HG02938 (cell line): ENCODE results near the gene BCAS4.

ENCODE experiments used
- ATAC-seq: cut with Tn5 transposase; IDR thresholded peaks from one replicate; pipeline ENCODE4 v1.9.1; 2021; ENCODE audit warnings: mild to moderate bottlenecking, moderate library complexity; ENCODE audit not compliant: unreplicated experiment

The BCAS4 gene

DNA sequence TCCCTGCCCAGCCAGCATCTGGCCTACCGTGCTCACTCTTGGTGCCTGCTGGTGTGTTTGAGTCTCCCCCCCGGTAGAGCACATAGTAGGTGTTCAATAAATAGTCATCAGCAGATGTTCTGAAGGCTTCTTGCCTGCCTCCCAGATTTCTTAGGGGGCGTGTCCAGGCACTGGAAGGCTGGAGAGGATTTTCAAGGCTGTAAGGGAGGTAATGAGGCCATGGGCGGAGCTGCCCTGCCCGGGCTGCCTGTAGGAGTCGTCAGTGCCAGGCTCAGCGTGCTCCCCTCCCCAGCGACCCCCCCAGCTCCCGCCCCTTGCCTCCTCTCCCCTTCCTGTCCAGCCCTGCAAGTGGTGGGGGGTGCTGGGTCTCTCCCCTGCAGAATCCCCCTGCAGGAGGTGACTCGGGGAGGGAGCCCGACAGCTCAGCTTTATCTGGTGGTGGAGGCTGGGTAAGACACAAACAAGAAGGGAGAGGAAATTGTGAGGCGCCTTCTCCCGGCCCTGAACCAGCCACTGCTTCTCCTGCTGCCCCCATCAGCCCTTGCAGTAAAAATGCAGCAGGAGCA, 55.9 kb downstream of the BCAS4 start:
- ATAC-seq, result no peak

DNA sequence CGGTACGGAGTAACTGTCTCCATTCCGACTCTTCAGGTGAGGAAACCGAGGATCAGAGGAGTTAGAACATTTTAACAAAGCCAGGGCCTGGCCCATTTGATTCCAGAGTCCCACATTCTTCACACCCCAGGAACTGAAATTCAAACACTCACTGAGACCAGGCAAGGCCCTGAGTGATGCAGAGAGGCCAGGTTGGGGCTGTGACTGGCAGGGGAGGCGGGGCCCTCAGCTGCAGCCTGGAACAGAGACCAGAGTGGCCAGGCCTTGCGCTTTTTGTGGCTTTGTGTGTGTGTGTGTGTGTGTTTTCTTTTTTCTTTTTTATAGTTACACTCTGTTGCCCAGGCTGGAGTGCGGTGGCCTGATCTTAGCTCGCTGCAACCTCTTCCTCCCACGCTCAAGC, 57.2 kb downstream of the BCAS4 start:
- no peak for ATAC-seq

DNA sequence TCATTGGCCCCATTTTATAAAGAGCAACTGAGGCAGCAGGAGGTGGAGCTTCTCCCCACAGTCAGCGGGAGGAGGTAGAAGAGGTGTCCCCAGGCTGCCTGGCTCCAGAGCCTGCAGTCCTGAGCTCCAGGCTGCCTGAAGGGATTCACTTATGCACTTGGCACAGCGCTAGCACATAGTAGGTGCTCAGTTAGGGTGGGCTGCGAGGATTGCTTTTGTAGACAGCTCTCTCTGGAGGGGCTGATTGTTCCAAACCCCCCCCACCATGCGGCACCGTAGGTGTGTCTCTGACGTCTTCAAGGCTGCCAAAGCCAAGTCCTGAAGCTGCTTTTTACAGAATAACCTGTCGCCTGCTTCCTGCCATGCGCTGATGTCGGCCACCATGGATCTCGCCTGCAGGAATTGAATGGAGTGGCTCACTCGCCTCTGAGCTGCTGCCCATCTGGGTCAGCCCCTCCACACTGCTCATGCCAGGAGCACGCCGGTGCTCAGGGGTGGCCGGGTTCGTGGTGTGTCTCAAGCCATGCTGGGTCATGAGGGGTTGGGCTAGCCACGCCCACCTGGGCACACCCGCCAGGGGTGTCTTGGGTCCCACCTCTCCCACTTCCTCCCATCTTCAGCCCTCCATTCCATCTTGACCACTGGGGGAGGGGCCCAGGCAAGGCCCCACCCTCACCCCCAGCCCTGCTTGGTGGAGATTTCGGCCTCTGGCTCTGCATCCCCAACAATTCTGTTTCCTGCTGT, 59.8 kb downstream of the BCAS4 start:
- no peak for ATAC-seq

- ATAC-seq, result no peak
Measured at GRCh38 chr20:50855498-50856474, 60.9 kb downstream of the BCAS4 start.

GRCh38 chr20:50856475-50857041, 61.7 kb downstream of the BCAS4 start:
- ATAC-seq, result no peak

- no peak for ATAC-seq
Measured at GRCh38 chr20:50857348-50857747, 62.5 kb downstream of the BCAS4 start.

GRCh38 chr20:50858525-50858924, 63.7 kb downstream of the BCAS4 start:
- ATAC-seq, result no peak

- ATAC-seq, result no peak
Measured at GRCh38 chr20:50859161-50859560, 64.3 kb downstream of the BCAS4 start.

GRCh38 chr20:50861012-50861411, 66.2 kb downstream of the BCAS4 start:
- ATAC-seq, result no peak

GRCh38 chr20:50862546-50862945, 67.7 kb downstream of the BCAS4 start:
- ATAC-seq, result no peak

- no peak for ATAC-seq
Measured at GRCh38 chr20:50865114-50865513, 70.3 kb downstream of the BCAS4 start.

DNA sequence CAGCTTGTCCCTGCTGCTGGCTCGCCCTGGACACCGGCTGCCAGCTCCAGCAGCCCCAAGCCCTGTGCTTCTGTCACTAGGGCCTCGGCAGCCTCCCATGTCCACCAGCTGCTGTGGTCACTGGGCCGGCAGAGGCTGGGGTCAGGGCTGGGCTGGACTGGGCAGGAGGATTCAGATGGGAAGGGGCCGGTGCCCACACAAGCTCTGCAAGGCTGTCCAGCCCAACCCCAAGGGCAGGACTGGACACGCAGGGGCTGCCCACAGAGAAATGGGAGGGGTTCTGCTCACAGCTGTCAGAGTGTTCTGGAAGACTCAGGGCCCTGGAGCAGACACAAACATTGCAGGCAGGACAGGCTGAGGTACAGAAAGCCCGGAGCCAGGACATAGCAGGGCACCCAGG, 70.7 kb downstream of the BCAS4 start:
- no peak for ATAC-seq

DNA sequence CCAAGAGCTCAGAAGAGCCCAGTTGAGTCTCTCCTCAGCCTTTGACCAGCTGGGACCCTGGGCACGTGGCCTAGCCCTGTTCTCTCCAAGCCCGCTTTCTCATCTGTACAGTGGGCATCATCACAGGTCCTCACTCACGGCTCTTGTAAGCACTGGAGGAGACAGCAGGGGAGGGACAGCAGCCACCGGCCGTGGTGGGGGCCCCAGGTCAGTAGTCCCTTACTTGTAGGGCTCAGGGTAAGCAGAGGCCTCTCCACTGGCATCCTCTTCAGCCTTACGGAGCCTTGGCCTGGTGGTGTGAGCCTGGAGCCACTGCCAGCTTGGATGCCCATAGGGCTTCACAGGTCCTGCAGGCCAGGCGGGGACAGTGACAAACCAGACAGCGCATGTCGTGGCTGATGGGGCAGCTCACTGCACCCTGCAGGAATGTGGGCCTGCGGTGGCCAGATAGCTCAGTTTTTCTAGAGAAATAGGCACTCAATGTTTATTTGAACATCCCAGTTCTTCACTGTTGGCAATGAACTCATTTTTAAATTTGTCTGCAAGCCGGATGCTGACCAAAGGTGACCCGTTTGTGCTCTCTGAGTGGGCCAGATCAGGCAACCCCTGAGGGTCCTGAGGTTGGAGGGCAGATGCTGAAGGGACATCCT, 71.3 kb downstream of the BCAS4 start:
- ATAC-seq, result no peak

- no peak for ATAC-seq
Measured at GRCh38 chr20:50866831-50867230, 72.0 kb downstream of the BCAS4 start.

GRCh38 chr20:50867805-50868204, 72.9 kb downstream of the BCAS4 start:
- no peak for ATAC-seq

DNA sequence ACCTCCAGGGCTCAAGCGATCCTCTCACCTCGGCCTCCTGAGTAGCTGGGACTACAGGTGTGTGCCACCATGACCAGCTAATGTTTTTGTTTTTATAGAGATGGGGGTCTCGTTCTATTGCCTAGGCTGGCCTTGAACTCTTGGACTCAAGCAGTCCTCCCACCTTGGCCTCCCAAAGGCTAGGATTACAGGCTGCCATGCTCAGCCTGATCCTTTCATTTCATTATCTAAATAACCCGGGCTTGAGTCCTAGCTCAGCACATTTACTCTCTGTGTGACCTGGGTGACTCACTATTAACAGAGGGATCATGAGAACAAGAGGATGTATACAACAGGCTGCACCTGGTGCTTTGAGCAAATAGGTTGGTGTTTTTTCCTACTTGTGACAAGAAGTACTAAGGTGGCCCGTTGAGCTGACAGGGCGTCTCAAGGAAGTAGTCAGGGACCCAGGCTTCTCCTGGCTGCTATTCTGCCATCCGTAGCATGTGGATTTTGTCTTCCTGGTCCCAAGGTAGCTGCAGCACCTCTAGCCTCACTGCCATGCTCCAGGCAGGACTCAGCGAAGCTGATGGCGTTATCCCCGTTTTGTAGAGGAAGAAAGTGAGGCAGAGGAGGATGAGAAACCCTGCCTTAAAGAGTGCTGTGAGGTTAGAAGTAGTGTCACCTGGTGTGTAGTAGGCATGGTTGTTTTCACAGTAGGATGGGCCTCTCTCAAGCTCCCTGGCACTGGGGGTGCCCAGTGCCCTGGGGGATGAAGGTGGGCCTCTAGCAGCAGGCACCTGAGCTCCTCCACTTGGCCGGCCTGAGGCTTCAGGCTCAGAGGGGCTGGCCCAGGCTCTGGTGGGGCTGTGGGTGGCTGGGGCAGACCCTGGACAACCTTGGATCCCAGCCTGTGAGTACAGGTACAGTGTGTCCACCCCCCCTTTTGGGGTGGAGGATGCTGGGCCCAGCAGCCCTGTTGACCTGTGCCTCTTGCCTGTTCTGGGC, 73.9 kb downstream of the BCAS4 start:
- no peak for ATAC-seq

DNA sequence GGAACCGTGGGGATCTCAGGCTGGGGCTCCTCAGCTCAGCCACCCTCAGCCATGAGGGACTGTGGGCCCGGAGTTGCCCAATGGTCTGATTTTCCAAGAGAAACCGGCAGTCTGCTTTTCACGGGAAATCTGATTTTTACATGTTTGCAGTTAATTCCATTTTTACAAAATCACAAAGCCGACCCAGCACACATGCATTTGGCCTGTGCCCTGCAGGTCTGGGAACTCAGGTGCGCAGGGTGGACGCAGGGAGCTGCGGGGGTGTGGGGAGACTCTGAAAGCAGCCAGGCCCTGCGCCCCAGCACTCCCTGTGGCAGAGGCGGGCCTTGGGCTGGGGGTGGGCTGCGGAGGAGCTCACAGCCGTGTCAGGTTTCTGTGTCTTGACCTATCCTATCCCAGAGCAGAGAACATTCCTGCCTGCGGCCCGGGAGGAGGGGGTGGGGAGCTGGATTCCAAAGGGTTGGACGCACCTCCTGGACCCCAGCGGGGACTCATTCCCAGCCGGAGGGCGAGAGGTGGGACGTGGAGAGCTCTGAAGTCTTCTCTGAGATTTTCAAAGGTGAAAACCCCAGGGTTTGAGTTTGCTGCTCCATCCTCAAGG, 75.8 kb downstream of the BCAS4 start:
- ATAC-seq, result no peak

- ATAC-seq, result no peak
Measured at GRCh38 chr20:50872560-50873425, 77.9 kb downstream of the BCAS4 start.
